Measurements from ENCODE around the gene DNAJC27.

Gene DNAJC27

GRCh38 chr2:24903161-24904103 lies 68.3 kb downstream of the DNAJC27 start:
- DNase-seq, result no peak

- no peak for DNase-seq
These were observed 72.3 kb downstream of the DNAJC27 start for GRCh38 chr2:24899361-24899910.

DNA sequence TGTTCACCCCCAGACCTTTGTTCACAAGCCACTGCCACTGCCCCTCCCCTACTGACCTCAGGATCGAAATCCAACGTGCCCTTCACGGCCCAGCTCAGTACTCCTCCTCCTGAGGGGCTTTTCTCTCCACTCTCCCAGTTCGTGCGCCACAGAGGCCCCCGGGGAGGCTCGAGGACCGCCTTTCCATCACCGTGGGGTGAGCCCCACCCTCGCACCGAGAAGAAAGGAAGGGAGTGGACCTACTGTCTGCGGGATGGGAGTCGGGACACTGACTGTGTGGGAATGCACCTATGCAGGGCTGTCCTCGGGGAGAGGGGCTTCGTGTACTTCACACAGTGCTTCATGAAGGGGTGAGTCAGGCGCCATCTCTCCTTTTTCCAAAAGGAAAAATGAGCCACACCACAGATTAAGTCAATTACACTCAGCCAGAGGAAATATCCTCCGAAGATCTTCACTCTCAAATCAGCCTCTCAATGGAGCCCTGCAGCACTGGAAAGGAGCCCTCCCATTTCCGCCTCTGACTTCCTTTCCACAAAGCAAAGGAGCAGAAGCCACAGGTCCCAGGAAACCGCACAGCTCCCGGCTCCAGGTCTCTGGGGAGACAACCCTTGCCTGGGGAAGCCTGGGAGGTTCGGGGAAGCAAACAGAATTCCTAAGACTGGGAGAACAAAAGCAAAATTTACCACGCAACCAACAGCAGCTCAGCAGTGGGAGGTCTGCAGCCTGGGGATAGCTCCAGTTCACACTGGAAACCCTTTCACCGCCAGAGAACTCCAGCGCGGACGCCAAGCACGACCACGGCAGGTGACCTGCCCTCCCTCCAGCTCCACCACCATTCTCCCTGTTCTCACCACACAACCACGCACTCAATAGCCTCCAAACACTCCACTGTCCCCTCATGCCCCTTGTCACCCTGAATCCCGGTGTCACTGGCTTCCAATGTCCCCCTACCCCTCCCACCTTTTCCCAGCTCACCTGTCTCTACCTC lies 73.3 kb downstream of the DNAJC27 start:
- no peak for DNase-seq

DNA sequence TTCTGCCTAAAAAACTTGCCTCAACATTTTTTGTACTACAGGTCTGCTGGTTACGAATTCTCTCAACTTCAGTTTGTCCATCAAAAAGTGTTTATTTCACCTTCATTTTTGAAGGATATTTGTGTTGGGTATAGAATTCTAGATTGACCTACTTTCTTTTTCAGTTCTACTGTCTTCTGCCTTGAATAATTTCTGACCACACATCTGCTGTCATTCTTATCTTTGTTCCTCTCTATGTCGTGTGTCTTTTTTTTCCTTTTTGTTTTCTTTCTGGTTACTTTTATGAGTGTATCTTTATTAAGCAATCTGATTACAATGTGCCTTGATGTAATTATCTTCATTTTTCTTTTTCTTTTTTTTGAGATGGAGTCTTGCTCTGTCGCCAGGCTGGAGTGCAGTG lies 77.0 kb downstream of the DNAJC27 start:
- no peak for DNase-seq

DNA sequence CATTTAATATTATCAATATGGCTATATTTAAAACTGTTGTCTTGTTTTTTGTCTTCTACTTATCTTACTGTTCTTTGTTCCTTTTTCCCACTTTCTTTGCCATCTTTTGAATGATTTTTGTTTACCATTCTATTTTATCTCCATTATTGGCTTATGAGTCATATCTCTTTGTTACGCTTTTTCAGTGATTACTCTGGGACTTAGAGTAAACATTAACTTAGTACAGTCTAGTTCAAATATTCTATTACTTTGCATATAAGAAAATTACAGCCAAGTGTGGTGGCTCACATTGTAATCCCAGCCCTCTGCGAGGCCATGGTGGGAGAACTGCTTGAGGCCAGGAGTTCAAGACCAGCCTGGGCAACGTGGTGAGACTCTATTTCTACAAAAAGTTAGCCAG lies 77.8 kb downstream of the DNAJC27 start:
- no peak for DNase-seq
